HG02642 (cell line): ENCODE data around the gene GLRA3.

Experiments used
- ATAC-seq: cut with Tn5 transposase; IDR thresholded peaks from one replicate; pipeline ENCODE4 v1.9.1; 2021; ENCODE audit warnings: mild to moderate bottlenecking; ENCODE audit not compliant: unreplicated experiment, poor library complexity

The GLRA3 gene

DNA sequence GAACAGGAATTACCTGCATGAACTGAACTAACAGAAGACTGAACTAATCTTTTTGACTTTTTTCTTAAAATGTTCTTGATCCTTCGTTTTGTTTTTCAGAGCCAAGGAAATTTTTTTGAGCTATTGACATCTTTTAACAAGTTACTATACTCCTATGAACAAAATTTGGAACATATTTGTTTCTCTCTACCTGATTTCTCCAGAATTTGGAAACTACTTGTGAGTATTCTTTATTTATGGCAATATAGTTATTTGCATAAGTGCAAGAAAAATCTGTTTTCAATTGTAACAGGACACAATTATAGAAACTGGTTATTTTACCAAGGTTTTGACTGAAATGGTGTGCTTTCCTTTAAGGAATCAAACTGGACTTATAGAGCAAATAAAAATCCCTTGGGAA, 217.3 kb downstream of the GLRA3 start:
- no peak for ATAC-seq

GRCh38 chr4:174607792-174608191, 221.3 kb downstream of the GLRA3 start:
- ATAC-seq, result no peak

GRCh38 chr4:174604198-174604597, 224.8 kb downstream of the GLRA3 start:
- no peak for ATAC-seq

DNA sequence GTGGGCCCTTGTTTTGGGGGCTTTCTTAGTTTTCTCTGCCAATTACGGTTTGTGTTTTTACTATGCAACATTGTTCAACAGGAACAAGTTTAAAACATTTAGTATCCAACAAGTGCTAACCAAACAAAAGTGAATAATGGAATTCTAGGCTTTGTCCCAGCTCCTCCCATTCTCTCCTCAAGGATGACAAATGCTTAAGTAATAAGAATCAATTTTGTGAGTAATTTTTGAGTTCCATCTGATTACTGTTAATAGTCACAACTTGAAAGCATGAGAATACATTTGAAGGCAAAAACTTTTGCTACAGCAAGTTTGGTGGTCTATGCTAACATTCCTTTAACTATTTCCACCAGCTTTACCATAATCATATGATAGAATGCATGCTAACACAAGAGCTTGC, 228.7 kb downstream of the GLRA3 start:
- no peak for ATAC-seq

- no peak for ATAC-seq
These were observed 230.2 kb downstream of the GLRA3 start for GRCh38 chr4:174598800-174599199.

DNA sequence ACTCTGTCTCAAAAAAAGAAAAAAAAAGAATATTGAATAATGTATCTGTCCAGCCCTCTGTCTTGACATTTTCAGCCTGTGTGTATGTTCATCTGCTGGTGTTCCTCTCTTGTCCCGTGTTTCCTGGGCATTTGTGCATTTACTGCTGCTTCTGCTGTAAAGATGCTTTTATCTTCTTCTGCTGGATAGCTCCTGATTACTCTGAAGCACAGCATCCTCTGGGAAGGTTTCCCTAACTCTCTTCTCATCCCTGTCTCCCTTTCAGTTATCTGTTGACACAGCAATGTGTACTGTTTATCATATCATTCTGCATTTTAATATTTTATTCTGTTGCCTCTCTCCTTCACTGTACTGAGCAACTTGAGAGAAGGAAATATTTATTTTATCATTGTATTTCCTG, 232.5 kb downstream of the GLRA3 start:
- no peak for ATAC-seq

- ATAC-seq, result no peak
These were observed 233.7 kb downstream of the GLRA3 start for GRCh38 chr4:174595141-174595929.

DNA sequence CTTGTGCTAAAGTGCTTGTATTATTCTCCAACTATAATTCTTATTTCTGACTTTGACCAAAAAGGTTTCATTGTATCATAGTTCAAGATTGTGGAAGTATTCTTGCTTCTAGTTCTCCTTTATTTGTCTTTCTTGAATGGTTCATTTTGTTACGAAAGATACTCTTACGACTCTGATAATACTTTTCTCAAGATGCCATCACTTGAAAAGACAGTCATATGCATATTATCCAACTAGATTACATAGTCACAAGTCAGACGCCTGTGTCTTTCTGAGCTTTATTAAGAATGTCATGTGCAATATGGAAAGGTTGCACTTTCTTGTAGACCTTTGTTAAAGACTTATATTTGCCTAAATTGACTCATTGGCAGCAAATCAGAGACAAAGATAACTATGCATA, 235.3 kb downstream of the GLRA3 start:
- no peak for ATAC-seq

GRCh38 chr4:174592985-174593335, 236.1 kb downstream of the GLRA3 start:
- ATAC-seq, result no peak

GRCh38 chr4:174592256-174592984, 236.6 kb downstream of the GLRA3 start:
- ATAC-seq, result no peak

DNA sequence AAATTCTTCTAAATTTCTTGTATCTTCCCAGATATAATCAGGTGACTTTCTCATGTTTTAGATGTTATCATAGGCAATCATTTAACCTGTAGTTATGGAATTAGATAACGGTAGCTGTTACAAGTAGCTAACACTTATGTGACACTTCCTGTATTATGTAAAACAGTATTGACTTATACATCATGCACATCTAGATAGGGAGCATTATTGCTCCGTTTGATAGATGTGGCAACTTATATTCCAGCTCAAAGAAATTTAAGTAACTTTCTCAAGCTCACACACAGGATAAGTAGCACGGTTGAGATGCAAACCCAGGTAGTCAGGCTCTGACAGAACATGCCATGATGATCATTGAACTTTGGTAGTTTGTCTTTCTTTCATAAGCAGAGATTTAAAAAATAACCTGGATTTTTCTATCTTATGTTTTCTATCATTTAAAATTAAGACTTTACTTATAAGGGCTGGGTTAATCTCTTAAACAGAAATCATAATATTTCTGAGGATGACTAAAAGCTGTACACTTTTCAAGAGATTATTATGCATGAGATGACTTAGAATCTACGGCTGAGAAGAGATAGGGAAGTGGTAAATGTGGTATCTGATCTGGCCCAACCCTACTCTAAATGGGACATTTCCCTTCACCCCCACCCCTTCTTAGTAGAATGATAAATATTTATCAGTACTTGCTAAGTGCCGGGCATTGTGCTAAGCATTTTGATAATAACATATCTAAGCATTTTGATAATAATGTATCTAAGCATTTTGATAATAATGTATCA, 237.6 kb downstream of the GLRA3 start:
- ATAC-seq, result peak; percentile 60

- ATAC-seq, result no peak
These were observed 238.7 kb downstream of the GLRA3 start for GRCh38 chr4:174590336-174590735.
